Measurements from ENCODE around the gene ZNF76.
"Not testable (repeated sequence)": the region's sequence is repeated elsewhere in the genome, so short reads cannot be mapped to it uniquely, and the experiment has no call there.

The ZNF76 gene

DNA sequence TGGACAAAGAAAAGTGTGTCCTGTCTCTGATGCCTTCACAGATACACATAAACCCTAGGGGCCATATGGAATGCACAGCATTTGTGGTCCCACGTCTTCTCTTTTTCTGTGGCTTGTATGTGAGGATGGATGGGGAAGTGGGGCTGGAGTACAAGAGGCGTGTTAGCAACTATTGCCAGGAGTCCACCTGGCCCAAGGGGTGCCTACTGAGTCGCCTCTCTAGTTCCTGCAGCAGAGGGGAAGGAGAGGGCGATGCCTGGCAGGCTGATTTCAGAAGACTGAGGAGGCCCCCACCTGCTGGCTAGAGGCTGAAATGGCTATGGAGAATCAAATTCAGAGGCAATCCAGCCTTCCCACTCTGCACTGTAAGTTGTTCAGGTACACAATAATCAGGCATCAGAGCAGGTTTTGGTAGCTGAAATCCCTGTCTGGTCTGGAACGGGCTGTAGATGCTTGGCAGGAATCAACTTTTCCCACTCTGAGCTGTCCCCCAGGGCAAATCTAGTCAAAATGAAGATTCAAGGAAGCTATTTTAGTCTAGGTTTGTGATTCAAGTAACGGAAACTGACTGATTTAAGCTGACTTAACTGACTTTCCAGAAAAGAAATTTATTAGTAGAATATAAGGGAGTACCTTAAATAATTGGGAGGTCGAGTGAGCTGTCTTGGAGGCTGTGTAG lies 68.0 kb downstream of the ZNF76 start:
- in situ Hi-C loops (cut with MboI; ENCODE audit: low sequenced_read_pairs) = no loop called here

DNA sequence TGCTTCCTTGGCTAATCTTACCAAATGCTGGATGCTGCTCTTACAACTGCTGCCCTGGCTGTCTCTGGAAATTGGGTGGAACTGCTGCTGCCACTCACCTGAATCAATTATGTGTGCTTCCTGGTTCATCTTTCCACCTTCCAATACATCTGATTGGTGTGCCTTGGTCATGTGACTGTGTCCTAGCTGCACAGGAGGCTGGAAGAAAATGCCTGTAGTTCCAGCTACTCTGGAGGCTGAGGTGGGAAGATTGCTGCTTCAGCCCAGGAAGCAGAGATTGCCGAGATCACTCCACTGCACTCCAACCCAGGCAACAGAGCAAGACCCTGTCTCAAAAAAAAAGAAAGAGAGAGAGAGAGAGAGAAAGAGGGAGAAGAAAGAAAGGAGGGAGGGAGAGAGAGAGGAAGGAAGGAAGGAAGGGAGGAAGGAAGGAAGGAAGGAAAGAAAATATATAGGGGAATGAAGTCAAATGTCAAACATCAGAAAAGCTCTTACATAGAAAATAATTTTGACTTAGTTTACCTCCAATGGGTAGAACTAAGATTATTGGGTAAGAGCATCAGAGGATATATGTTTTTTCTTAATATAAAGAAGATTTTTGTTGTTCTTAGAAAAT lies 68.7 kb downstream of the ZNF76 start:
- in situ Hi-C loops (cut with MboI; ENCODE audit: low sequenced_read_pairs) = no loop called here

DNA sequence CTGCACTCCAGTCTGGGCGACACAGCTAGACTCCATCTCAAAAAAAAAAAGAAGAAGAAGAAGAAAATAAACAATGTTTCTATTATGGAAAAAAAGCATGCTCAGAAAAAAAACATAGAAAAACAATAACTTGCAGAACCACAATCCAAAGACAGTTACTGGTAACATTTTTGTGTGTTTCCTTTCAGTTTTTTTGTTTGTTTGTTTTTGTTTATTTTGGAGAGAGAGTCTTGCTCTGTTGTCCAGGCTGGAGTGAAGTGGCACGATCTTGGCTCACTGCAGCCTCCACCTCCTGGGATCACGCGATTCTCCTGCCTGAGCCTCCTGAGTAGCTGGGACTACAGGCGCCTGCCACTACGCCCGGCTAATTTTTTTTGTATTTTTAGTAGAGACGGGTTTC lies 69.4 kb downstream of the ZNF76 start:
- in situ Hi-C loops (cut with MboI; ENCODE audit: low sequenced_read_pairs) = not testable (repeated sequence)

DNA sequence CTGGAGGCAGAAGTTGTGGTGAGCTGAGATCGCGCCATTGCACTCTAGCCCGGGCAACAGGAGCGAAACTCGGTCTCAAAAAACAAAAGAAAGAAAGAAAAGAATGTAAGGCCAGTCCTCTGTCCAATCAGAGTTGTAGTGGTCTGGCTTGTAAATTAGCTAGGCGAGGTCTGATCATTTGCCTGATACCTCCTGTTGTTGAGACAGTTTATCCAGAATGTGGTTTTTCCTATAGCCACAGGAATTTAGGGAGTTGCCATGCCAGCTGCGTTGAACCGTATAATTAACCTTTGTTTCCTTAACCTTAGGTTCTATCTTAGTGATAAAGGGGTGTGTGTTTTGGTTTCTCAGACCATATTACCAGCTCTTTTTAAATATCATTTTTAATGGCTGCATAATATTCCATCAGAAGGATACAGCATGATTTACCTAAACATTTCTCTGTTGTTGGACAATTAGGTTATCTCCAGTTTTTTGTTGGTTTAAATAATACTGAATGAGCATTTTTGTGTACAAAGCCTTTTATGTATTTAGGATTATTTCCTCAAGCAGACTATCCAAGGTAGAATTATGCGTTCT lies 71.1 kb downstream of the ZNF76 start:
- in situ Hi-C loops (cut with MboI; ENCODE audit: low sequenced_read_pairs) = no loop called here

DNA sequence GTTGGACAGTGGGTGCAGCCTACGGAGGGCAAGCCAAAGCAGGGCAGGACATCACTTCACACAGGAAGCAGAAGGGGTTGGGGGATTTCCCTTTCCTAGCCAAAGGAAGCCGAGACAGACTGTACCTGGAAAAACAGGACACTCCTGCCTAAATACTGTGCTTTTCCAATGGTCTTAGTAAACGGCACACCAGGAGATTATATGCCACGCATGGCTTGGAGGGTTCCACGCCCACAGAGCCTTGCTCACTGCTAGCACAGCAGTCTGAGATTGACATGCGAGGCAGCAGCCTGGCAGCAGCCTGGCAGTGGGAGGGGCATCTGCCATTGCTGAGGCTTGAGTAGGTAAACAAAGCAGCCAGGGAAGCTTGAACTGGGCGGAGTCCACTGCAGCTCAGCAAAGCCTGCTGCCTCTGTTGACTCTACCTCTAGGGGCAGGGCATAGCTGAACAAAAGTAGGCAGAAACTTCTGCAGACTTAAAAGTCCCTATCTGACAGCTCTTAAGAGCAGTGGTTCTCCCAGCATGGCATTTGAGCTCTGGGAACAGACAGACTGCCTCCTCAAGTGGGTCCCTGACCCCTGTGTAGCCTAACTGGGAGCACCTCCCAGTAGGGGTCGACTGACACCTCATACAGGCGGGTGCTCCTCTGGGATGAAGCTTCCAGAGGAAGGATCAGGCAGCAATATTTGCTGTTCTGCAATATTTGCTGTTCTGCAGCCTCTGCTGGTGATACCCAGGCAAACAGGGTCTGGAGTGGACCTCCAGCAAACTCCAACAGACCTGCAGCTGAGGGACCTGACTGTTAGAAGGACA lies 72.7 kb downstream of the ZNF76 start:
- in situ Hi-C loops (cut with MboI; ENCODE audit: low sequenced_read_pairs) = not testable (repeated sequence)

DNA sequence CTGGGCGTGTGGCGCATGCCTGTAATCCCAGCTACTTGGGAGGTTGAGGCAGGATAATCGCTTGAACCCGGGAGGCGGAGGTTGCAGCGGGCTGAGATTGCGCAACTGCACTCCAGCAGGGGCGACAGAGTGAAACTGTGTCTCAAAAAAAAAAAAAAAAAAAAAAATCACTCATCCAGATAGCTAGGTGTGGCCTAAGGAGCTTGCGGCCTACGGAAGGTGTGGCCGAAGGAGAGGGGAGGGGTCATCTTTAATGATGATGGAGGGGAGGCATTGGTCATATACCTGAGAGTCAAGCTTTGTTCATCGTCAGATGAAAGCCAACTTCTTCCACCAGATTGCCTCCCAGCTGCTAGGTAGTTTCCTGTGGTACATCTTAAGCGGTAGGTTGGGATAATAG lies 82.0 kb downstream of the ZNF76 start:
- in situ Hi-C loops (cut with MboI; ENCODE audit: low sequenced_read_pairs) = no loop called here

DNA sequence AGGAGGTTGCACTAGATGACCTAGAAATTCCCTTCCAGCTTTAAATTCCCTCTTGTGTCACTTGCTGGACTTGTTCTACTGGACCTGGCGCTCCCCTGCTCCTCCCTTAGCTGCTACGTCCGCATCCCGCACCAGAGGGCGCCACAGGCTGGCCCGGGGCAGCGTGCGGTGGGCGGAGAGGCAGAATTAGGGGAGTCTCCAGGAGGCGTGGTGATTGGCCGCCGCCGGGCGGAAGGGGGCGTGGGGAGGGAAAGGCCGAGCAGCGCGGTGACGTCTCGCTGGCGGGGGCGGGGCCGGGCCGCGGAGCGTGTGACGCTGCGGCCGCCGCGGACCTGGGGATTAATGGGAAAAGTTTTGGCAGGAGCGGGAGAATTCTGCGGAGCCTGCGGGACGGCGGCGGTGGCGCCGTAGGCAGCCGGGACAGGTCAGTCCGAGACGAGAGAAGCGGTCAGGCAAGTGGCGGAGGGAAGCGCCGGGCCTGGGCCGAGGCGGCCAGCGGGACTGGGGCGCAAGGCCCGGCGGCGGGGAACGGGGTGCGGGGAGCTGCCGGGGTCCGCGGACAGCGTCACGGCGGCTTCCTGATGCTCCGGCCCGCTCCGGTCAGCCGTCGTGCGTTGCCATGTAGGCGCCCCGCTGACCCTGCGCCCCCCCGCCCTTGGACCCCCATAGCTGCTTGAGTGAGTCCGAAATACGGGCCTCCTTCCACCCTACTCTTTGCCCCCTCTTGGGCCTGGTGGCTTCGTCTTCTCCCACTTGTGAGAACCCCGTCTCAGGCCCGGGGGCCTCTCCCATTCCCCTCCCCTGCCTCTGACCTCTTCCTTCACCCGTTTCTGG lies 82.9 kb downstream of the ZNF76 start, which contains the start of gene PPARD:
Gene PPARD, plus strand, starts transcription at position 301 of the 834 bp plus-strand sequence. CDS start 68,530 bp downstream, outside the sequence.
- in situ Hi-C loops (cut with MboI; ENCODE audit: low sequenced_read_pairs) = no loop called here

DNA sequence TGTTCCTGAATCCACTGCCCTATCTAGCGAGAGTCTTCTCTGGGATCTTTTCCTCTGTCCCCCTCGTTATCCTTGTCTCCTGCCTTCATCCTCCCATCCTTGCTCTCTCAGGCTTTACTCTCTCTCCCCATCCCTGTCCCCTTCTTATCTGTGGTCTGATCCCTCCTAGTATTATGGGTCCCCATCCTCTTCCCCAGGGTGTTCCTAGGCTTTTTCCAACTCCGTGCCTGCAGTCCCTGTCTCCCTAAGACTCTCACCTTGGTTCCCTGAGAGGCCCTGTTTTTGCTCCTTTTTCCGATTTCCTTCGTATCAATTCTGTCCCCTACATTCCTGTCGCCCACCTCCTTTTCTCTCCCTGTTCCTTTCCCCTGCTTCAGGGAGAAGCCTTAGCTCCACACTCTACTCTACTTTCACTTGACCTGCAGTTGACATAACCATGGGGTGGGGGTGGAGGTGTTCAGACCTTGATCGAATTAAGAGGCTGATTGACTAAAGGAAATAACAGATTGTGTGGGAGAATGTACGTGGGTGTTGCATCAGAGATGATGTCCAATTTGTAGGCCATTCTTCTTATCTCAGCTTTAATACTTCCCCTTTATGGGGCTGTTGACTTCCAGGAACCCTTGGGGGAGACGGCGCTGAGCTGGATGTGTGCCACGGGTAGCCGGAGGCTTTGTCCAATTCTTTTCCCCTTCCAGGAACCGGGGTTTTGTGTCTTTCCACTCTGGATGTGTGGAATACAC lies 83.7 kb downstream of the ZNF76 start:
- in situ Hi-C loops (cut with MboI; ENCODE audit: low sequenced_read_pairs) = no loop called here

DNA sequence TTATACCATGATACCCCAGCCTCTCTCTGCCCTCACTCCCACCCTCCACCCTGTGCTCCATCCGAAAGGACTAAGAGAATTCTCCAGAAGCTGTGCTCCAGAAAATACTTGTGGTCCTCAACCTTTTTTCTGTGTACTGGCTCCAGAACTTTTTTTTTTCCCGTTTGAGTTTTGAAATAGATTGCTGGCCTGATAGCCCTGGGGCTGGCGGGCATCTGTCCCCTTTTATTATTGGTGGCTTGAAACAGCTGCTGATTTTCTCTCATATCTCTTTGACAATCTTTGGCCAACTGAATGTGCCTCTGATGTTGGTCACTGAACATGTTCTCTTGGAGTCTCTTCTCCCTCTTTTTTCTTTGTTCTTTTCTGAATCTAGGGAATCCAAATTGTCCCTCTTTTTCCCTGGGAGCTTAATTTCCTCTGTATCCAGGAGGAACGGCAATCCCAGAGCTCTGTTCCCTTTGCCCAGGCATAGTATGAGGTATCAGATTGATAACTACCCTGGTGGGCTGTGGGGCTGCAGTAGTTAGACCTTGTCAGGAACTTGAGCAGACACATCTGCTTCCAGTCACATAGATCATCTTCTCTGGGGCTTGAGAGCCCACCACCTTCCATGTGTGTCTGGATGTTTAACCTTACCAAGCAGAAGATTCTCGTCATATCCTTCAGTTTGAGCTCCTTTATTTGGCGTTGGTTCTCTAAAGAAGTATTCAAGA lies 84.5 kb downstream of the ZNF76 start:
- in situ Hi-C loops (cut with MboI; ENCODE audit: low sequenced_read_pairs) = no loop called here
